Measurements from ENCODE around the gene TRPV2. TPM values are rescaled to one million over a fixed set of nuclear protein-coding genes. Genes with fewer than 3 reads are reported as not detected.
A peak's percentile ranks its signal among the peaks of the same experiment; 100 is the strongest.
"Not testable (repeated sequence)": the region's sequence is repeated elsewhere in the genome, so short reads cannot be mapped to it uniquely, and the experiment has no call there.

Gene TRPV2
- total RNA-seq, 2 experiments from 2014 or later: 4.9 to 10.5 TPM

DNA sequence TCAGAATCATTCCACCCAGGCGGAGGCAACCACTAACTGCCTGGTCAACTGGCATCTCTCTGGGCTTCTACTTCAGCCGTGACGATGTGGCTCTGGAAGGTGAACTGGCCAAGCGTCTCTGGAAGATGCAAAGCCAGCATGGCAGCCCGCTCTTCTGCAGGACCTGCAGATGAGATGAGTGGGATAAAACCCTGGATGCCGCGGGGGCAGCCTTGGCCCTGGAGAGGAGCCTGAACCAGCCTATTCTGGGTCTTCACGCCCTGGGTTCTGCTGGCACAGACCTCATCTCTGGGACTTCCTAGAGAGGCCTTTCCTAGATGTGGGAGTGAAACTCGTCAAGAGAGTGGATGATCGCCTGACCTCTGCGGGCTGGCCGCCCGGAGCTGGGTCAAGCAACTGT, 23.9 kb upstream of the TRPV2 start:
- no peak for DNase-seq (ENCODE audit: low spot score)
- no peaks in the 10 kb centered on the region for H3K36me3 ChIP-seq (ENCODE audit: insufficient read depth, low read length)
- H2AFZ ChIP-seq (ENCODE audit: low read length): no peak overlapping the region
- TF ChIP-seq, protein P1, sequence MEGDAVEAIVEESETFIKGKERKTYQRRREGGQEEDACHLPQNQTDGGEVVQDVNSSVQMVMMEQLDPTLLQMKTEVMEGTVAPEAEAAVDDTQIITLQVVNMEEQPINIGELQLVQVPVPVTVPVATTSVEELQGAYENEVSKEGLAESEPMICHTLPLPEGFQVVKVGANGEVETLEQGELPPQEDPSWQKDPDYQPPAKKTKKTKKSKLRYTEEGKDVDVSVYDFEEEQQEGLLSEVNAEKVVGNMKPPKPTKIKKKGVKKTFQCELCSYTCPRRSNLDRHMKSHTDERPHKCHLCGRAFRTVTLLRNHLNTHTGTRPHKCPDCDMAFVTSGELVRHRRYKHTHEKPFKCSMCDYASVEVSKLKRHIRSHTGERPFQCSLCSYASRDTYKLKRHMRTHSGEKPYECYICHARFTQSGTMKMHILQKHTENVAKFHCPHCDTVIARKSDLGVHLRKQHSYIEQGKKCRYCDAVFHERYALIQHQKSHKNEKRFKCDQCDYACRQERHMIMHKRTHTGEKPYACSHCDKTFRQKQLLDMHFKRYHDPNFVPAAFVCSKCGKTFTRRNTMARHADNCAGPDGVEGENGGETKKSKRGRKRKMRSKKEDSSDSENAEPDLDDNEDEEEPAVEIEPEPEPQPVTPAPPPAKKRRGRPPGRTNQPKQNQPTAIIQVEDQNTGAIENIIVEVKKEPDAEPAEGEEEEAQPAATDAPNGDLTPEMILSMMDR (conservative IDR thresholded peaks at IDR 0.05; ENCODE audit: low read length): no peak
- H3K9me3 ChIP-seq (ENCODE audit: low read length): no peaks in the 10 kb centered on the region
- ChIA-PET CTCF (ENCODE audit: unreplicated experiment) (no interaction called here), POLR2A (no interaction called here)
- intact Hi-C loops (cut with micrococcal nuclease; ENCODE audit: unreplicated experiment): no loop called here
- H3K4me3 ChIP-seq (ENCODE audit: low read depth, low read length, poor library complexity, severe bottlenecking): no peak overlapping the region
- no peaks in the 10 kb centered on the region for H4K20me1 ChIP-seq (ENCODE audit: insufficient read depth, low read length)
- BruUV-seq (replicated peaks): no TSS peak
- H3K27ac ChIP-seq (ENCODE audit: low read depth, low read length, poor library complexity, severe bottlenecking): no peak overlapping the region
- H3K79me2 ChIP-seq (ENCODE audit: insufficient read depth, low read depth, low read length): no peaks in the 10 kb centered on the region
- H3K4me1 ChIP-seq (ENCODE audit: insufficient read depth, low read length, poor library complexity, severe bottlenecking): peaks cover 3% of the 10 kb centered on the region
- no peak overlapping the region for H3K4me2 ChIP-seq (ENCODE audit: low read length)
- no peaks in the 10 kb centered on the region for H3K9me2 ChIP-seq (ENCODE audit: insufficient read depth, low read length)

DNA sequence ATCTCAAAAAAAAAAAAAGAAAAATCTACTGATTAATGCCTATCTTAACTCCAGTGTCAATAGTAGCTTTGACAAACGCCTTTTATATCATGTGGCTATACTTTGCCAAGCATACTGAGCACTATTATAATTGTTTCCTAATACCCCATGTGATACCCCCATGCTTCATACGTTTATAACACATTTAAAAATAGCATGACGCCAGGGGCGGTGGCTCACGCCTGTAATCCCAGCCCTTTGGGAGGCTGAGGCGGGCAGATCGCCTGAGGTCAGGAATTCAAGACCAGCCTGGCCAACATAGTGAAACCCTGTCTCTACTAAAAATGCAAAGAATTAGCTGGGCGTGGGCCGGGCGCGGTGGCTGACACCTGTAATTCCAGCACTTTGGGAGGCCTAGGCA, 22.9 kb upstream of the TRPV2 start:
- intact Hi-C loops (cut with micrococcal nuclease; ENCODE audit: unreplicated experiment); H3K4me3 ChIP-seq (ENCODE audit: low read depth, low read length, poor library complexity, severe bottlenecking); BruUV-seq (replicated peaks); CTCF ChIA-PET (ENCODE audit: unreplicated experiment); H4K20me1 ChIP-seq (ENCODE audit: insufficient read depth, low read length); H3K9me2 ChIP-seq (ENCODE audit: insufficient read depth, low read length); H3K4me1 ChIP-seq (ENCODE audit: insufficient read depth, low read length, poor library complexity, severe bottlenecking); DNase-seq (ENCODE audit: low spot score); H3K27ac ChIP-seq (ENCODE audit: low read depth, low read length, poor library complexity, severe bottlenecking); H3K36me3 ChIP-seq (ENCODE audit: insufficient read depth, low read length); H3K4me2 ChIP-seq (ENCODE audit: low read length); H3K9me3 ChIP-seq (ENCODE audit: low read length); H2AFZ ChIP-seq (ENCODE audit: low read length); H3K79me2 ChIP-seq (ENCODE audit: insufficient read depth, low read depth, low read length): not testable (repeated sequence)
- POLR2A ChIA-PET: interaction anchor here (0.6 kb wide), 1 partner anchor 116 kb away, joined by 3 read pairs; no protein-coding TSS in a partner anchor

DNA sequence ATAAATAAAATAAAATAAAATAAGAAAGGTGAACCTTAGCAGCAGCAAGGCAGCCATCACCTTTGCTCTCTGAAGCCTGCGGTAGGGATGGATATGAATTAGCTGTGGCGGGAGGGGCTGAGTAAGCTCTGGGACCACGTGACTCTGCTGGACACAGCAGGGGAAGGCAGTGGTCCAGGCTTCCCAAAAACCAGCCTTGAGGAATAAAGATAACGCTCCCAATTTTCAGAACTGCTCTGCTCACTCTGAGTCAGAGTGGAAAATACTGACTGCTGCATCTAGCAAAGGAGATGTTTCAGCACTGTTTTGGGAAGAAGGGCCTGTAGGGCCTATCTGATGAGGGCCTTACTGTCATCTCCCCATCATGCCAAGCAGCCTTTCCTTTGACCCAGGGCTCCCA, 19.5 kb upstream of the TRPV2 start:
- BruUV-seq (replicated peaks); H3K9me3 ChIP-seq (ENCODE audit: low read length); H3K36me3 ChIP-seq (ENCODE audit: insufficient read depth, low read length); POLR2A ChIA-PET; H3K79me2 ChIP-seq (ENCODE audit: insufficient read depth, low read depth, low read length); H3K27ac ChIP-seq (ENCODE audit: low read depth, low read length, poor library complexity, severe bottlenecking); H3K4me2 ChIP-seq (ENCODE audit: low read length); H2AFZ ChIP-seq (ENCODE audit: low read length); H4K20me1 ChIP-seq (ENCODE audit: insufficient read depth, low read length); CTCF ChIA-PET (ENCODE audit: unreplicated experiment); H3K4me3 ChIP-seq (ENCODE audit: low read depth, low read length, poor library complexity, severe bottlenecking); intact Hi-C loops (cut with micrococcal nuclease; ENCODE audit: unreplicated experiment); H3K9me2 ChIP-seq (ENCODE audit: insufficient read depth, low read length); DNase-seq (ENCODE audit: low spot score): not testable (repeated sequence)
- H3K4me1 ChIP-seq (ENCODE audit: insufficient read depth, low read length, poor library complexity, severe bottlenecking): peaks cover 23% of the 10 kb centered on the region

DNA sequence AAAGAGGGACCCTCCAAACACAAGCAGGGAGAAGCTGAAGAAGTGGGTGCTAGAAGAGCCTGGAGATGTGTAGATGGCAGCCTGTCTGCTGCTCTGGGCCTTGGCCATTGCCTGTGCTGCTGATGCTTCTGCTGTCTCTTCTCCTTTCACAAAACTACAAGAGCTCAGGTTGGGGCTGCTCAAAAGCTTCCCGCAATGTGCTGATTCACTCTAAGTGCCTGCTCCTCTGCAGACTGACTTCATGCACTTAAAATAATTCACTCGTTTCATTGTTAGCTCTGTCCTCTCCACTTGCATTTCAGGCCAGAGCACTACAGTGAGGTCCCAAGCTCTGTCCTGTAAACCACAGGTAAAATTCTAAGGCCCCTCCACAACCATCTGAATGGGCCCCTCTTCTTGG, 18.7 kb upstream of the TRPV2 start:
- 0 out of 2 replicates have a peak overlapping the region, but pooled peaks have one; percentile 3 for H2AFZ ChIP-seq (ENCODE audit: low read length)
- H3K36me3 ChIP-seq (ENCODE audit: insufficient read depth, low read length); intact Hi-C loops (cut with micrococcal nuclease; ENCODE audit: unreplicated experiment); H4K20me1 ChIP-seq (ENCODE audit: insufficient read depth, low read length); H3K9me2 ChIP-seq (ENCODE audit: insufficient read depth, low read length); H3K9me3 ChIP-seq (ENCODE audit: low read length); BruUV-seq (replicated peaks); H3K27ac ChIP-seq (ENCODE audit: low read depth, low read length, poor library complexity, severe bottlenecking); H3K4me3 ChIP-seq (ENCODE audit: low read depth, low read length, poor library complexity, severe bottlenecking); CTCF ChIA-PET (ENCODE audit: unreplicated experiment); DNase-seq (ENCODE audit: low spot score); POLR2A ChIA-PET; H3K79me2 ChIP-seq (ENCODE audit: insufficient read depth, low read depth, low read length); H3K4me2 ChIP-seq (ENCODE audit: low read length): not testable (repeated sequence)
- peaks cover 23% of the 10 kb centered on the region for H3K4me1 ChIP-seq (ENCODE audit: insufficient read depth, low read length, poor library complexity, severe bottlenecking)

All from OCI-LY7 (cell line).